ENCODE data around the gene VEZF1. TPM values are rescaled to one million over a fixed set of nuclear protein-coding genes. Genes with fewer than 3 reads are reported as not detected.

Gene VEZF1
- total and polyA plus RNA-seq, 2 of the 4 experiments (the other 2 are of a cell fraction) = 21.1 to 42.1 TPM

DNA sequence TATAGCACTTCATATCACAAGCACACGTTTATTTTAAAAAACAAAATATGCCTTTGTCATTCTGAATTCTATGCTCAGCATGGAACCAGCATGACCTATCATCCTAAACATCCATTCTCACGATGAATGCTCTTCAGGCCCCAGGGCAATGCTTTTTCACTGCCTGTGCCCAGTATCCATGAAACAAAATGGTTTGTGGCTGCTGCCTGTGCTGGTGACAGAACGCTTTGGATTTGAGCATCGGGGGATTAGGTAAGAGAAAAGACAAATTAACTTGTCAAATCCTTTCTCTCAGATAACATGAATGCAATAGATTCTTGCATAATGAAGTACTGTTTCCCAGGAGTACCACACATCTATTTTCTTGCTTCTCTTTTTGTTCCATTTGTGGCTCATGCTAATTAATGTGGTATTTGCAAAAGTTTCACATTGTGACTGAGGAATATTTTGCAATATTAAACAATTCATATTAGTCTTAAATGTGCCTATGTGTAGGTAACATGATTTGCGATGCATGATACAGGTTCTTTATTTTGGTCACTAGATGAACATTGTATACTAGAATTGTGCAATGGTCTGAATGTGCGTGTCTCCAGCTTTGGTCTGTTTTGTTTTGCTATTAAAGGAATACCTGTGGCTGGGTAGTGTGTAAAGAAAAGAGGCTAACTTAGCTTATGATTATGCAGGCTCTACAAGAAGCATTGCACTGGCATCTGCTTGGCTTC is 44.8 kb upstream of the VEZF1 start:
- Histone ChIP-seq H3K18ac (ENCODE audit: low read depth, low read length) (no peak overlapping the region), H3K9me3 (ENCODE audit: control insufficient read depth, insufficient read depth, low read length) (no peaks in the 10 kb centered on the region), H3K27me3 (ENCODE audit: control insufficient read depth, insufficient read depth, low read length) (peaks cover 2% of the 10 kb centered on the region), H4K91ac (ENCODE audit: insufficient read depth, low read depth, low read length) (no peak overlapping the region), H2BK120ac (ENCODE audit: low read depth, low read length) (no peak overlapping the region), H3K4me2 (ENCODE audit: low read depth, low read length) (no peak overlapping the region), H3K23ac (ENCODE audit: low read depth, low read length) (no peak overlapping the region), H2BK15ac (ENCODE audit: low read depth, low read length) (no peak overlapping the region), H4K8ac (ENCODE audit: low read depth in 2 of 2, low read length in 2 of 2) (no peak overlapping the region), H2AFZ (replicated peaks; ENCODE audit: low read length, poor library complexity) (no peak overlapping the region), H3K9me1 (ENCODE audit: insufficient read depth, low read length) (no peaks in the 10 kb centered on the region), H2BK20ac (ENCODE audit: low read depth, low read length) (no peak overlapping the region), H3K14ac (replicated peaks; ENCODE audit: low read depth, low read length) (no peak overlapping the region), H3K56ac (ENCODE audit: extremely low read depth, insufficient read depth, low read length) (no peak overlapping the region), H3K4ac (ENCODE audit: low read depth, low read length) (no peak overlapping the region), H4K20me1 (ENCODE audit: insufficient read depth, low read length) (no peaks in the 10 kb centered on the region), H3K4me3 (ENCODE audit: insufficient read depth, low read depth, low read length) (no peak overlapping the region), H2AK5ac (ENCODE audit: low read depth, low read length) (no peak overlapping the region), H3K9ac (ENCODE audit: low read depth, low read length) (no peak overlapping the region), H3K27ac (ENCODE audit: insufficient read depth, low read length) (no peak overlapping the region), H3K4me1 (ENCODE audit: control insufficient read depth, insufficient read depth, low read length) (no peaks in the 10 kb centered on the region), H3K36me3 (ENCODE audit: control insufficient read depth, insufficient read depth, low read length) (no peaks in the 10 kb centered on the region), H3K79me1 (ENCODE audit: low read depth in 1 of 2, low read length in 2 of 2) (no peaks in the 10 kb centered on the region), H2AK9ac (replicated peaks; ENCODE audit: low read depth, low read length, poor library complexity) (no peak overlapping the region), H2BK5ac (ENCODE audit: low read depth, low read length, poor library complexity, severe bottlenecking) (no peak overlapping the region), H4K5ac (ENCODE audit: low read depth, low read length) (no peak overlapping the region)
- TF ChIP-seq, protein P1, sequence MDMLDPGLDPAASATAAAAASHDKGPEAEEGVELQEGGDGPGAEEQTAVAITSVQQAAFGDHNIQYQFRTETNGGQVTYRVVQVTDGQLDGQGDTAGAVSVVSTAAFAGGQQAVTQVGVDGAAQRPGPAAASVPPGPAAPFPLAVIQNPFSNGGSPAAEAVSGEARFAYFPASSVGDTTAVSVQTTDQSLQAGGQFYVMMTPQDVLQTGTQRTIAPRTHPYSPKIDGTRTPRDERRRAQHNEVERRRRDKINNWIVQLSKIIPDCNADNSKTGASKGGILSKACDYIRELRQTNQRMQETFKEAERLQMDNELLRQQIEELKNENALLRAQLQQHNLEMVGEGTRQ (IDR thresholded peaks at IDR 0.05; ENCODE audit: low read depth, low read length) = no peak
- TF ChIP-seq RAD21 (IDR thresholded peaks at IDR 0.05; ENCODE audit: low read length) (no peak), RFX5 (IDR thresholded peaks at IDR 0.05; ENCODE audit: low read depth, low read length) (no peak), SMC3 (IDR thresholded peaks at IDR 0.05; ENCODE audit: low read depth, low read length) (no peak), CHD1 (IDR thresholded peaks at IDR 0.05; ENCODE audit: low read depth, low read length) (no peak), RCOR1 (IDR thresholded peaks at IDR 0.05; ENCODE audit: insufficient replicate concordance, low read length) (no peak), NFE2L2 (IDR thresholded peaks at IDR 0.05; ENCODE audit: low read depth, low read length) (no peak), BHLHE40 (IDR thresholded peaks at IDR 0.05; ENCODE audit: low read depth, low read length) (no peak), FOS (IDR thresholded peaks at IDR 0.05; ENCODE audit: low read depth, low read length) (no peak)
- TF ChIP-seq, protein P2, sequence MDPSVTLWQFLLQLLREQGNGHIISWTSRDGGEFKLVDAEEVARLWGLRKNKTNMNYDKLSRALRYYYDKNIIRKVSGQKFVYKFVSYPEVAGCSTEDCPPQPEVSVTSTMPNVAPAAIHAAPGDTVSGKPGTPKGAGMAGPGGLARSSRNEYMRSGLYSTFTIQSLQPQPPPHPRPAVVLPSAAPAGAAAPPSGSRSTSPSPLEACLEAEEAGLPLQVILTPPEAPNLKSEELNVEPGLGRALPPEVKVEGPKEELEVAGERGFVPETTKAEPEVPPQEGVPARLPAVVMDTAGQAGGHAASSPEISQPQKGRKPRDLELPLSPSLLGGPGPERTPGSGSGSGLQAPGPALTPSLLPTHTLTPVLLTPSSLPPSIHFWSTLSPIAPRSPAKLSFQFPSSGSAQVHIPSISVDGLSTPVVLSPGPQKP (IDR thresholded peaks at IDR 0.05; ENCODE audit: borderline replicate concordance, low read depth, low read length) = no peak
- TF ChIP-seq, protein P3, sequence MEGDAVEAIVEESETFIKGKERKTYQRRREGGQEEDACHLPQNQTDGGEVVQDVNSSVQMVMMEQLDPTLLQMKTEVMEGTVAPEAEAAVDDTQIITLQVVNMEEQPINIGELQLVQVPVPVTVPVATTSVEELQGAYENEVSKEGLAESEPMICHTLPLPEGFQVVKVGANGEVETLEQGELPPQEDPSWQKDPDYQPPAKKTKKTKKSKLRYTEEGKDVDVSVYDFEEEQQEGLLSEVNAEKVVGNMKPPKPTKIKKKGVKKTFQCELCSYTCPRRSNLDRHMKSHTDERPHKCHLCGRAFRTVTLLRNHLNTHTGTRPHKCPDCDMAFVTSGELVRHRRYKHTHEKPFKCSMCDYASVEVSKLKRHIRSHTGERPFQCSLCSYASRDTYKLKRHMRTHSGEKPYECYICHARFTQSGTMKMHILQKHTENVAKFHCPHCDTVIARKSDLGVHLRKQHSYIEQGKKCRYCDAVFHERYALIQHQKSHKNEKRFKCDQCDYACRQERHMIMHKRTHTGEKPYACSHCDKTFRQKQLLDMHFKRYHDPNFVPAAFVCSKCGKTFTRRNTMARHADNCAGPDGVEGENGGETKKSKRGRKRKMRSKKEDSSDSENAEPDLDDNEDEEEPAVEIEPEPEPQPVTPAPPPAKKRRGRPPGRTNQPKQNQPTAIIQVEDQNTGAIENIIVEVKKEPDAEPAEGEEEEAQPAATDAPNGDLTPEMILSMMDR (conservative IDR thresholded peaks at IDR 0.05; ENCODE audit: low read depth, low read length) = no peak
- ATAC-seq (ENCODE audit: low read depth) = no peak
- intact Hi-C loops (cut with micrococcal nuclease) = no loop called here
- dilution Hi-C loops (cut with HindIII; ENCODE audit: low sequenced_read_pairs, unreplicated experiment) = no loop called here
- in situ Hi-C loops (cut with MboI; ENCODE audit: low sequenced_read_pairs) = no loop called here
- WGBS, 2 experiments (ENCODE audit: extremely low coverage in 2 of 2, insufficient read length in 1 of 2) = 11% methylated on average over 1 of the region's 6 CpGs; no CpG with 5 or more reads in 1 of the 2 experiments
- POLR2A ChIA-PET (ENCODE audit: unreplicated experiment) = no interaction called here
- BruUV-seq (replicated peaks) = no TSS peak
- CTCF ChIA-PET = no interaction called here
- DNase-seq = no peak
